H1 (cell line): ENCODE results near the gene ADAT3. TPM values are rescaled to one million over a fixed set of nuclear protein-coding genes. Genes with fewer than 3 reads are reported as not detected.

Source experiments
- CTCF ChIA-PET: fragments of 300-600 bp; sonication (Branson Sonifier 250); formaldehyde crosslinking; loops from one replicate; lab custom pipeline; 2021; ENCODE audit not compliant: partially characterized antibody; lab: Charles Lee
- POLR2A ChIA-PET: fragments of 300-600 bp; sonication (Branson Sonifier 250); formaldehyde crosslinking; loops from one replicate; lab custom pipeline; 2021; ENCODE audit warnings: inconsistent platforms; ENCODE audit not compliant: partially characterized antibody; lab: Charles Lee
- DNase-seq, 2 experiments: peaks; one replicate each; pipeline versions ENCODE4 v3.0.0 to v3.0.0-alpha.2; 2010 to 2022; ENCODE audit warnings: low spot score in 2 of 2, low read depth in 1 of 2, mixed read lengths in 1 of 2
- FAIRE-seq: peaks from 2 replicates; lab custom pipeline; 2011; peaks lifted over from hg19 to GRCh38; lab: Jason Lieb, UNC
- H2AFZ ChIP-seq: 2 replicates; pipeline ENCODE4 v1.8.1; 2012; ENCODE audit warnings: low read length, inconsistent platforms
- H2AK5ac ChIP-seq: 2 replicates; pipeline ENCODE4 v1.6.1; 2013; ENCODE audit warnings: low read depth, low read length
- H2BK120ac ChIP-seq: replicated peaks from 2 replicates; pipeline ENCODE3; 2013; ENCODE audit warnings: low read depth, low read length, inconsistent platforms
- H2BK12ac ChIP-seq: 2 replicates; pipeline ENCODE4 v1.6.1; 2013; ENCODE audit warnings: low read depth, low read length
- H2BK15ac ChIP-seq: 2 replicates; pipeline ENCODE4 v1.6.1; 2013; ENCODE audit warnings: low read length
- H2BK20ac ChIP-seq: 2 replicates; pipeline ENCODE4 v1.6.1; 2013; ENCODE audit warnings: low read length
- H2BK5ac ChIP-seq: 2 replicates; pipeline ENCODE4 v1.6.1; 2013; ENCODE audit warnings: low read depth, low read length
- H3K14ac ChIP-seq: 2 replicates; pipeline ENCODE4 v1.6.1; 2013; ENCODE audit warnings: inconsistent platforms; ENCODE audit not compliant: insufficient read length
- H3K18ac ChIP-seq: 2 replicates; pipeline ENCODE4 v1.6.1; 2013; ENCODE audit warnings: low read length; ENCODE audit errors: extremely low read depth
- H3K23ac ChIP-seq: 2 replicates; pipeline ENCODE4 v1.6.1; 2013; ENCODE audit warnings: inconsistent platforms; ENCODE audit not compliant: insufficient read length
- H3K23me2 ChIP-seq: 2 replicates; pipeline ENCODE4 v1.6.1; 2013; ENCODE audit warnings: low read depth, low read length
- H3K27ac ChIP-seq: 2 replicates; pipeline ENCODE4 v1.6.1; 2011; ENCODE audit warnings: low read depth, low read length, inconsistent platforms
- H3K27me3 ChIP-seq, 4 experiments: replicated peaks in 1 of 4; 1 replicate in 1 of 4; 2 replicates in 3 of 4; pipeline versions ENCODE4 v1.6.1 to v1.8.1; 2011 to 2013; ENCODE audit warnings: low read length in 3 of 4, mild to moderate bottlenecking in 3 of 4, inconsistent platforms in 2 of 4, mixed read lengths in 2 of 4, moderate library complexity in 1 of 4; ENCODE audit not compliant: control insufficient read depth in 3 of 4, insufficient read depth in 3 of 4; ENCODE audit errors: extremely low read depth in 1 of 4
- H3K36me3 ChIP-seq, 4 experiments: 2 replicates each; pipeline versions ENCODE4 v1.6.1 to v1.8.1; 2011 to 2013; ENCODE audit warnings: mild to moderate bottlenecking in 4 of 4, low read length in 3 of 4, moderate library complexity in 2 of 4, control low read depth in 1 of 4, inconsistent platforms in 1 of 4; ENCODE audit not compliant: insufficient read depth in 4 of 4, control insufficient read depth in 2 of 4
- H3K4ac ChIP-seq: replicated peaks from 2 replicates; pipeline ENCODE3; 2013; ENCODE audit warnings: low read length, low read depth, mixed read lengths, inconsistent platforms; ENCODE audit not compliant: insufficient read length
- H3K4me1 ChIP-seq, 4 experiments: replicated peaks in 1 of 4; 1 replicate in 1 of 4; 2 replicates in 3 of 4; pipeline versions ENCODE4 v1.6.1 to v1.8.1; 2011 to 2013; ENCODE audit warnings: low read length in 3 of 4, inconsistent platforms in 2 of 4, mixed read lengths in 1 of 4; ENCODE audit not compliant: insufficient read depth in 4 of 4, control insufficient read depth in 3 of 4
- H3K4me2 ChIP-seq, 2 experiments: 2 replicates each; pipeline versions ENCODE4 v1.6.1 to v1.8.1; 2011 to 2013; ENCODE audit warnings: low read depth in 2 of 2, low read length in 2 of 2, control low read depth in 1 of 2, inconsistent platforms in 1 of 2, mild to moderate bottlenecking in 1 of 2; ENCODE audit not compliant: insufficient read depth in 1 of 2
- H3K4me3 ChIP-seq, 4 experiments: fragments of 200-600, 300-600 bp in 1 of 4; sonication (generic), shearing (Covaris generic), sonication (Bioruptor Twin) in 1 of 4; 2 replicates each; pipeline versions ENCODE4 v1.5.1 to v1.8.1; 2011 to 2016; ENCODE audit warnings: low read length in 4 of 4, low read depth in 3 of 4, control low read depth in 2 of 4, inconsistent platforms in 2 of 4, mild to moderate bottlenecking in 2 of 4, mixed read lengths in 1 of 4, moderate library complexity in 1 of 4; ENCODE audit not compliant: insufficient read depth in 2 of 4; ENCODE audit errors: extremely low read depth in 1 of 4
- H3K56ac ChIP-seq: replicated peaks from 2 replicates; pipeline ENCODE3; 2013; ENCODE audit warnings: low read depth, mild to moderate bottlenecking, mixed read lengths, low read length, inconsistent platforms; ENCODE audit not compliant: insufficient read length
- H3K79me1 ChIP-seq: 2 replicates; pipeline ENCODE4 v1.6.1; 2013; ENCODE audit warnings: low read depth, low read length, control low read depth
- H3K79me2 ChIP-seq, 2 experiments: 2 replicates each; pipeline versions ENCODE4 v1.6.1 to v1.8.1; 2012 to 2013; ENCODE audit warnings: low read length in 2 of 2, mild to moderate bottlenecking in 2 of 2, inconsistent platforms in 1 of 2; ENCODE audit not compliant: insufficient read depth in 2 of 2, control insufficient read depth in 1 of 2
- H3K9ac ChIP-seq, 4 experiments: replicated peaks in 1 of 4; 1 replicate in 1 of 4; 2 replicates in 3 of 4; pipeline versions ENCODE4 v1.6.1 to v1.8.1; 2011 to 2013; ENCODE audit warnings: low read depth in 3 of 4, low read length in 3 of 4, control low read depth in 2 of 4, mild to moderate bottlenecking in 2 of 4, moderate library complexity in 2 of 4, inconsistent platforms in 1 of 4; ENCODE audit errors: extremely low read depth in 1 of 4
- H3K9me3 ChIP-seq, 2 experiments: 2 replicates each; pipeline versions ENCODE4 v1.6.1 to v1.8.1; 2012 to 2013; ENCODE audit warnings: mild to moderate bottlenecking in 2 of 2, moderate library complexity in 2 of 2, control low read depth in 1 of 2, inconsistent platforms in 1 of 2, low read depth in 1 of 2, low read length in 1 of 2, mixed read lengths in 1 of 2; ENCODE audit not compliant: insufficient read depth in 2 of 2
- H4K20me1 ChIP-seq, 2 experiments: replicated peaks in 1 of 2; 2 replicates each; pipeline versions ENCODE3 to v1.8.1; 2011 to 2013; ENCODE audit warnings: inconsistent platforms in 2 of 2, low read length in 2 of 2, mild to moderate bottlenecking in 1 of 2; ENCODE audit not compliant: insufficient read depth in 2 of 2, control insufficient read depth in 1 of 2
- H4K5ac ChIP-seq: 2 replicates; pipeline ENCODE4 v1.6.1; 2013; ENCODE audit warnings: low read length, low read depth, mixed read lengths, inconsistent platforms; ENCODE audit not compliant: insufficient read length
- H4K8ac ChIP-seq: 2 replicates; pipeline ENCODE4 v1.8.0; 2013; ENCODE audit warnings: mild to moderate bottlenecking, moderate library complexity, low read length, inconsistent platforms; ENCODE audit not compliant: insufficient read depth; ENCODE audit errors: extremely low read depth
- H4K91ac ChIP-seq: replicated peaks from 2 replicates; pipeline ENCODE3; 2013; ENCODE audit warnings: low read length, mixed read lengths, inconsistent platforms; ENCODE audit not compliant: insufficient read length
- ATF3 ChIP-seq: IDR thresholded peaks from 2 replicates; pipeline ENCODE4 v1.6.1; 2011; ENCODE audit warnings: low read depth, mild to moderate bottlenecking, low read length; ENCODE audit not compliant: insufficient read depth
- BRCA1 ChIP-seq: IDR thresholded peaks from 2 replicates; pipeline ENCODE4 v1.6.1; 2012; ENCODE audit warnings: low read depth, low read length, improper control_type of control experiment
- EGR1 ChIP-seq: IDR thresholded peaks from 2 replicates; pipeline ENCODE4 v1.6.1; 2011; ENCODE audit warnings: low read depth, low read length, borderline replicate concordance
- EZH2 ChIP-seq: fragments of 200-600 bp; sonication (generic); IDR thresholded peaks from 2 replicates; pipeline ENCODE4 v1.7.1; 2012; ENCODE audit warnings: low read depth, mild to moderate bottlenecking, moderate library complexity, low read length, inconsistent platforms; ENCODE audit not compliant: severe bottlenecking
- FOSL1 ChIP-seq: IDR thresholded peaks from 2 replicates; pipeline ENCODE4 v1.6.1; 2011; ENCODE audit warnings: mild to moderate bottlenecking, low read depth, low read length, moderate library complexity; ENCODE audit not compliant: insufficient read depth
- GABPA ChIP-seq: IDR thresholded peaks from 2 replicates; pipeline ENCODE4 v1.6.1; 2011; ENCODE audit warnings: mild to moderate bottlenecking, low read length, moderate library complexity, borderline replicate concordance; ENCODE audit not compliant: insufficient read depth
- HDAC6 ChIP-seq: IDR thresholded peaks from one replicate; pipeline ENCODE4 v1.7.1; 2012; ENCODE audit warnings: low read depth, mild to moderate bottlenecking, inconsistent platforms, low read length, moderate library complexity
- MAFK ChIP-seq: IDR thresholded peaks from 2 replicates; pipeline ENCODE4 v1.6.1; 2012; ENCODE audit warnings: low read depth, mild to moderate bottlenecking, improper control_type of control experiment, low read length
- POLR2A ChIP-seq, 2 experiments: IDR thresholded peaks; 1 replicate in 1 of 2; 2 replicates in 1 of 2; pipeline ENCODE4 v1.6.1; 2011; ENCODE audit warnings: low read depth in 2 of 2, low read length in 2 of 2, mild to moderate bottlenecking in 2 of 2; ENCODE audit errors: control extremely low read depth in 1 of 2
- POLR2AphosphoS5 ChIP-seq: IDR thresholded peaks from 2 replicates; pipeline ENCODE4 v1.6.1; 2011; ENCODE audit warnings: low read depth, low read length
- RNF2 ChIP-seq: fragments of 200-900, 300-1000 bp; sonication (generic); IDR thresholded peaks from 2 replicates; pipeline ENCODE4 v1.7.1; 2016; ENCODE audit warnings: borderline replicate concordance, low read depth, mild to moderate bottlenecking, antibody characterized with exemption, low read length; ENCODE audit not compliant: poor library complexity, severe bottlenecking; ENCODE audit errors: missing control alignments
- SP2 ChIP-seq: IDR thresholded peaks from 2 replicates; pipeline ENCODE4 v1.6.1; 2012; ENCODE audit warnings: mild to moderate bottlenecking, low read length, inconsistent platforms
- TAF1 ChIP-seq: IDR thresholded peaks from 2 replicates; pipeline ENCODE4 v1.6.1; 2011; ENCODE audit warnings: mild to moderate bottlenecking, low read depth, low read length
- TEAD4 ChIP-seq: IDR thresholded peaks from 2 replicates; pipeline ENCODE4 v1.6.1; 2012; ENCODE audit warnings: low read depth, low read length, inconsistent platforms, mixed read lengths
- WGBS, 2 experiments: shearing (Covaris generic) in 1 of 2; methylation state at CpG; one replicate each; pipeline versions ENCODE4 v1.1.6 to v1.1.7; 2013 to 2015; ENCODE audit warnings: low lambda C conversion rate in 2 of 2, mixed read lengths in 2 of 2, inconsistent platforms in 1 of 2, low coverage in 1 of 2, missing lambda C conversion rate in 1 of 2; ENCODE audit not compliant: insufficient replicate concordance in 2 of 2, insufficient coverage in 1 of 2, insufficient read length in 1 of 2; ENCODE audit errors: extremely low coverage in 1 of 2, missing lambda C conversion rate in 1 of 2; 5-methylcytosine and 5-hydroxymethylcytosine counted together
- polyA plus RNA-seq, 7 experiments: library from polyadenylated mRNA; depleted of rRNA in 3 of 7; stranded (reverse) in 5 of 7; unstranded in 2 of 7; fragments of >200 nt in 5 of 7; fragments of 200-250 nt in 2 of 7; gene quantifications; 1 replicate in 5 of 7; 2 replicates in 1 of 7; 4 replicates in 1 of 7; pipeline versions ENCODE4 v1.2.1 to v1.2.3, GENCODE V29; 2011 to 2013; ENCODE audit warnings: missing spikeins in 2 of 7, mixed read lengths in 2 of 7
- total RNA-seq: library from RNA; stranded (reverse); fragmentation: NEBNext Ultra II Directional; extraction: Animal tissue kit (Norgen Biotek cat#: 25700); gene quantifications from 2 replicates; pipeline ENCODE4 v1.2.1, GENCODE V29; 2021

Gene ADAT3
- total and polyA plus RNA-seq, 2 of the 8 experiments (the other 6 are each of a cell fraction or from before 2014, with no cell fraction given), result 5.4 to 10.8 TPM

- Histone ChIP-seq H3K27me3 (no peaks in the 10 kb centered on the region), H4K5ac (no peak overlapping the region), H3K23ac (no peak overlapping the region), H4K20me1 (peaks cover 2 to 9% of the 10 kb centered on the region in 2 experiments), H4K8ac (no peak overlapping the region), H2BK20ac (no peak overlapping the region), H3K4me2 (no peak overlapping the region), H2AFZ (no peak overlapping the region), H3K4me1 (peaks cover 0 to 7% (median under 1%) of the 10 kb centered on the region in 4 experiments; a peak in 5 of 7 replicates), H3K18ac (no peak overlapping the region), H3K4ac (no peak overlapping the region), H4K91ac (no peak overlapping the region), H3K14ac (no peak overlapping the region), H3K79me2 (peaks cover 0 to 33% of the 10 kb centered on the region in 2 experiments; a peak in 3 of 4 replicates), H2BK15ac (no peak overlapping the region), H3K56ac (no peak overlapping the region), H3K79me1 (peaks cover 4% of the 10 kb centered on the region), H2AK5ac (no peak overlapping the region), H2BK12ac (no peak overlapping the region), H2BK5ac (no peak overlapping the region), H3K9me3 (no peaks in the 10 kb centered on the region), H3K36me3 (no peaks in the 10 kb centered on the region), H2BK120ac (no peak overlapping the region), H3K4me3 (no peak overlapping the region), H3K9ac (no peak overlapping the region), H3K27ac (no peak overlapping the region), H3K23me2 (peaks cover 7% of the 10 kb centered on the region)
- ChIA-PET CTCF (interaction anchor here (0.6 kb wide), 1 partner anchor 44 kb away, joined by 4 read pairs; no protein-coding TSS in a partner anchor), POLR2A (interaction anchor here (1.2 kb wide), 1 partner anchor 36 kb away, joined by 3 read pairs; no protein-coding TSS in a partner anchor)
- FAIRE-seq, result no peak
- DNase-seq, result no peak
- WGBS, 2 experiments, result 94% methylated on average over 15 of the region's 15 CpGs; no CpG with 5 or more reads in 1 of the 2 experiments
- TF ChIP-seq GABPA (no peak), EZH2 (no peak), SP2 (no peak), POLR2A (IDR thresholded peaks at IDR 0.05; ENCODE audit: control extremely low read depth in 1 of 2, low read depth in 2 of 2, low read length in 2 of 2) (no peak), HDAC6 (no peak), TAF1 (no peak), FOSL1 (no peak), EGR1 (no peak), TEAD4 (no peak), RNF2 (no peak), POLR2AphosphoS5 (no peak), BRCA1 (no peak), ATF3 (no peak), MAFK (no peak)
Measured at GRCh38 chr19:1871140-1871597, 34.0 kb upstream of the ADAT3 start.
